Osteoblast (primary cell): Measurements from ENCODE around the gene LIN7B. TPM values are rescaled to one million over a fixed set of nuclear protein-coding genes. Genes with fewer than 3 reads are reported as not detected.

Source experiments
- DNase-seq: peaks from one replicate; pipeline ENCODE4 v3.0.0; 2011; ENCODE audit warnings: low spot score, mixed read lengths; ENCODE audit not compliant: insufficient read length; ENCODE audit errors: missing footprints
- H2AFZ ChIP-seq: 2 replicates; pipeline ENCODE4 v1.6.0; 2011; ENCODE audit warnings: mild to moderate bottlenecking, low read length
- H3K27ac ChIP-seq: 2 replicates; pipeline ENCODE4 v1.5.1; 2011; ENCODE audit warnings: mild to moderate bottlenecking, low read depth, low read length, moderate library complexity
- H3K27me3 ChIP-seq: 2 replicates; pipeline ENCODE4 v1.6.0; 2012; ENCODE audit warnings: mild to moderate bottlenecking, control low read depth, inconsistent platforms, low read length, moderate library complexity; ENCODE audit not compliant: insufficient read depth
- H3K36me3 ChIP-seq: 2 replicates; pipeline ENCODE4 v1.5.1; 2011; ENCODE audit warnings: mild to moderate bottlenecking, low read length, control low read depth, moderate library complexity; ENCODE audit not compliant: insufficient read depth
- H3K4me1 ChIP-seq: 2 replicates; pipeline ENCODE4 v1.5.1; 2011; ENCODE audit warnings: mild to moderate bottlenecking, low read length, control low read depth, moderate library complexity; ENCODE audit not compliant: insufficient read depth
- H3K4me2 ChIP-seq: 2 replicates; pipeline ENCODE4 v1.6.0; 2011; ENCODE audit warnings: mild to moderate bottlenecking, low read length; ENCODE audit not compliant: insufficient read depth
- H3K4me3 ChIP-seq: fragments of 200-600 bp; sonication (generic); 3 replicates; pipeline ENCODE4 v1.5.1; 2012; ENCODE audit warnings: mild to moderate bottlenecking, low read length, inconsistent platforms; ENCODE audit not compliant: insufficient read depth
- H3K79me2 ChIP-seq: 2 replicates; pipeline ENCODE4 v1.6.0; 2012; ENCODE audit warnings: mild to moderate bottlenecking, low read length, control low read depth, inconsistent platforms; ENCODE audit not compliant: insufficient read depth
- H3K9me3 ChIP-seq: 2 replicates; pipeline ENCODE4 v1.5.1; 2011; ENCODE audit warnings: low read depth, low read length, control low read depth
- H4K20me1 ChIP-seq: 2 replicates; pipeline ENCODE4 v1.6.0; 2012; ENCODE audit warnings: mild to moderate bottlenecking, low read length, control low read depth; ENCODE audit not compliant: insufficient read depth
- CTCF ChIP-seq: IDR thresholded peaks from 2 replicates; pipeline ENCODE4 v1.5.1; 2011; ENCODE audit warnings: mild to moderate bottlenecking, low read depth, low read length, moderate library complexity; ENCODE audit errors: extremely low read depth
- total RNA-seq: library from RNA; depleted of rRNA; stranded (reverse); fragments of >200 nt; gene quantifications from 2 replicates; pipeline ENCODE4 v1.2.3, GENCODE V29; 2012

The LIN7B gene
- total RNA-seq, 1 donor = 6.2 TPM

DNA sequence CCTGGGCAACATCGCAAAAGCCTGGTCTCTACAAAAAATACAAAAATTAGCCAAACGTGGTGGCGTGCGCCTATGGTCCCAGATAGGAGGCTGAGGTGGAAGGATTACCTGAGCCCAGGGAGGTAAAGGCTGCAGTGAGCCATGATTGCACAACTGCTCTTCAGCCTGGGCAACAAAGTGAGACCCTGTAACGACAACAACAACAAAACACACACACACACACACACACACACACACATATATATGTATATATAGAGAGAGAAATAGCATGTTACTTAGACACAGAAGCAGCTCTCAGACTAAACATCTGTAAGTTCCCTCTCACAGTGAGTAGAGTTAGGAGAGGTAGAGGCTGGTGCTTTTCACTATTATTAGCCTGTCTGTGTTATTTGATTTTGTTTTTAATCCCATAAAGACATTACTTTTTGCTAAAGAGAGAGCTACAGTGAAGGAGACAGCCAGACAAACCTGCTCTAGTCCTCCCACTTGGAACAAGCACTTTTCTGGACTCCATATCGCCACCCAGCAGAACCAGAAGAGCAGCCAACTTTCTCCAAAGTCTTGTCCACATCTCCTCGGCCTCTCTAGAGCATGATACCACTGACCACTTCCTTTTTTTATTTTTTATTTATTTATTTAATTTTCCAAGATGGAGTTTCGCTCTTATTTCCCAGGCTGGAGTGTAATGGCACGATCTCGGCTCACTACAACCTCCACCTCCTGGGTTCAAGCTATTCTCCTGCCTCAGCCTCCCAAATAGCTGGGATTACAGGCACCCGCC is 2.8 kb upstream of the LIN7B start:
- H3K36me3 ChIP-seq = peaks cover 36% of the 10 kb centered on the region
- H3K4me3 ChIP-seq = no peak overlapping the region
- no peak overlapping the region for H3K4me2 ChIP-seq
- H3K27me3 ChIP-seq = no peaks in the 10 kb centered on the region
- DNase-seq = peak; percentile 67
- H3K79me2 ChIP-seq = peaks cover 12% of the 10 kb centered on the region
- peaks cover 19% of the 10 kb centered on the region for H3K4me1 ChIP-seq
- peaks cover 29% of the 10 kb centered on the region for H4K20me1 ChIP-seq
- no peak overlapping the region for H2AFZ ChIP-seq
- no peak for TF ChIP-seq CTCF
- no peaks in the 10 kb centered on the region for H3K9me3 ChIP-seq
- H3K27ac ChIP-seq = no peak overlapping the region

GRCh38 chr19:49114630-49115363 is 627 bp downstream of the LIN7B start:
- Histone ChIP-seq H3K4me3 (peak overlapping the region; percentile 82), H3K79me2 (peaks cover 2% of the 10 kb centered on the region), H3K27me3 (no peaks in the 10 kb centered on the region), H3K4me1 (peaks cover 28% of the 10 kb centered on the region), H3K36me3 (peaks cover 2% of the 10 kb centered on the region), H4K20me1 (peaks cover 3% of the 10 kb centered on the region), H3K4me2 (peak overlapping the region; percentile 82), H3K27ac (no peak overlapping the region), H3K9me3 (no peaks in the 10 kb centered on the region), H2AFZ (peak overlapping the region; percentile 35)
- DNase-seq = peak; percentile 94
- no peak for TF ChIP-seq CTCF

- H2AFZ ChIP-seq = no peak overlapping the region
- peaks cover 15% of the 10 kb centered on the region for H3K4me1 ChIP-seq
- H3K4me3 ChIP-seq = no peak overlapping the region
- H3K27me3 ChIP-seq = peaks cover 11% of the 10 kb centered on the region
- no peak for TF ChIP-seq CTCF
- H4K20me1 ChIP-seq = no peaks in the 10 kb centered on the region
- no peaks in the 10 kb centered on the region for H3K9me3 ChIP-seq
- H3K4me2 ChIP-seq = no peak overlapping the region
- H3K36me3 ChIP-seq = no peaks in the 10 kb centered on the region
- H3K79me2 ChIP-seq = peaks cover 2% of the 10 kb centered on the region
- H3K27ac ChIP-seq = no peak overlapping the region
- peak; percentile 35 for DNase-seq
Observed at GRCh38 chr19:49116544-49116943, 2.4 kb downstream of the LIN7B start.
